ENCODE data around the gene OXSR1.
"Not testable (repeated sequence)": the region's sequence is repeated elsewhere in the genome, so short reads cannot be mapped to it uniquely, and the experiment has no call there.

The OXSR1 gene

DNA sequence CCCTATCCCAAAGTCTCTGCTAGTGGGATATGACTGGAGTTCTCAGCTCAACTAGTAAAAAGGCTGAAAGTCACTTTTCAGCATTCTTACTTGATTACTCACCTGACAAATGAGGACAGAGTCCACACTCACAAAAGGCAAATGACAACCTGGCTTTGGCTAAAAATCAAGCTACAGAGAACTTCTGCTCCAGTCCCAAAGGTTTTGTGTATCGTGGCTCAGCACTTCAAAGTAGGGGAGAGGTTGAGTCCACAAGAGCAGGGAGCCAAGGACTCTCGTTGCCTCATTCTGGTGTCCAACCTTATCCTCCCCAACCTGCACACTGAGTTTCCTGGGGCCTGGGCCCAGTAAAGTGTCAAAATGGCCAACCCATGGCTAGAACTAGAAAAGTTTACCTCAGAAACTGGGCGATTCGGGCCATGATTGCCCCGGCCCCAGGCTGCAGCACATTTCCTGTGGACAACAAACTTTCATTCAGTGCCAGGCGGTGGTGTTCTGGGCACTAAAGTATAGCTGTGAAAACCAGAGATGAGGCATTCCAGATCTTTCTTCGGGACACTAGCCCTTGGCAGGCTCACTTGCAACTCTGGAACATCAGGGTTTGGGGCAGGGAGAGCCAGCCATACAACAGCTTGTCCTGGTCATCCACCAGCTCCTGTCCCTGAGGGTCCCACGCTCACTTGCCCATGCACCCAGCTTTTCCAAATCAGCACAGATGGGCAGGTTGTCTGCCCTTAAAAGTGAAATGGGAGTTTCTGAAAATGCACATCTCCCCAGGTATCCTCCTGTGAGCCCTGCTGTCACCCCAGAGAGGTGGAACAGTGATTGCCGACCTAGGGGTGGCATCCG is 31.6 kb upstream of the OXSR1 start:
- no peaks in the 10 kb centered on the region for H3K27me3 ChIP-seq (ENCODE audit: control insufficient read depth, insufficient read depth, low read length)
- H3K4me3 ChIP-seq (ENCODE audit: low read length): peak overlapping the region; percentile 1
- peaks cover 6% of the 10 kb centered on the region for H3K4me1 ChIP-seq (ENCODE audit: control insufficient read depth, insufficient read depth, low read length)
- H3K9ac ChIP-seq (ENCODE audit: low read length): no peak overlapping the region
- H3K27ac ChIP-seq (ENCODE audit: low read depth, low read length): no peak overlapping the region
- peaks cover 37% of the 10 kb centered on the region for H3K36me3 ChIP-seq (ENCODE audit: control insufficient read depth, insufficient read depth, low read length)

DNA sequence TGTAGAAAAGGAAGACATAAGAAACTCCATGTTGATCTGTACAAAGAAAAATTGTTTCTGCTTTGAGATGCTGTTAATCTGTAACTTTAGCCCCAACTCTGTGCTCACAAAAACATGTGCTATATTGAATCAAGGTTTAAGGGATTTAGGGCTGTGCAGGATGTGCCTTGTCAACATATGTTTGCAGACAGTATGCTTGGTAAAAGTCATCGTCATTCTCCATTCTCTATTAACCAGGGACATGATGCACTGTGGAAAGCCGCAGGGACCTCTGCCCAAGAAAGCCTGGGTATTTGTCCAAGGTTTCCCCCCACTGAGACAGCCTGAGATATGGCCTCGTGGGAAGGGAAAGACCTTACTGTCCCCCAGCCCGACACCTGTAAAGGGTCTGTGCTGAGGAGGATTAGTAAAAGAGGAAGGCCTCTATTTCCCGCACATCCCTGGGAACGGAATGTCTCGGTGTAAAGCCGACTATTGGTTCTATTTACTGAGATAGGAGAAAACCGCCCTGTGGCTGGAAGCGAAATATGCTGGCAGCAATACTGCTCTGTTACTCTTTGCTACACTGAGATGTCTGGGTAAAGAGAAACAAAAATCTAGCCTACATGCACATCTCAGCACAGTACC is 30.7 kb upstream of the OXSR1 start:
- H3K4me1 ChIP-seq (ENCODE audit: control insufficient read depth, insufficient read depth, low read length): peaks cover 13% of the 10 kb centered on the region
- not testable (repeated sequence) for H3K27ac ChIP-seq (ENCODE audit: low read depth, low read length); H3K9ac ChIP-seq (ENCODE audit: low read length); H3K27me3 ChIP-seq (ENCODE audit: control insufficient read depth, insufficient read depth, low read length); H3K4me3 ChIP-seq (ENCODE audit: low read length)
- peaks cover 29% of the 10 kb centered on the region for H3K36me3 ChIP-seq (ENCODE audit: control insufficient read depth, insufficient read depth, low read length)

GRCh38 chr3:38135621-38136277 is 29.6 kb upstream of the OXSR1 start:
- not testable (repeated sequence) for H3K27ac ChIP-seq (ENCODE audit: low read depth, low read length); H3K27me3 ChIP-seq (ENCODE audit: control insufficient read depth, insufficient read depth, low read length)
- Histone ChIP-seq H3K36me3 (ENCODE audit: control insufficient read depth, insufficient read depth, low read length) (peaks cover 22% of the 10 kb centered on the region), H3K4me3 (ENCODE audit: low read length) (peak overlapping the region; percentile 86), H3K4me1 (ENCODE audit: control insufficient read depth, insufficient read depth, low read length) (peaks cover 16% of the 10 kb centered on the region), H3K9ac (ENCODE audit: low read length) (peak overlapping the region; percentile 4)

- peak overlapping the region; percentile 86 for H3K4me3 ChIP-seq (ENCODE audit: low read length)
- H3K27ac ChIP-seq (ENCODE audit: low read depth, low read length): peak overlapping the region; percentile 79
- H3K4me1 ChIP-seq (ENCODE audit: control insufficient read depth, insufficient read depth, low read length): peaks cover 16% of the 10 kb centered on the region
- H3K27me3 ChIP-seq (ENCODE audit: control insufficient read depth, insufficient read depth, low read length): no peaks in the 10 kb centered on the region
- peaks cover 21% of the 10 kb centered on the region for H3K36me3 ChIP-seq (ENCODE audit: control insufficient read depth, insufficient read depth, low read length)
- H3K9ac ChIP-seq (ENCODE audit: low read length): peak overlapping the region; percentile 4
Measured at GRCh38 chr3:38136393-38136776, 29.0 kb upstream of the OXSR1 start.

GRCh38 chr3:38136777-38137614 is 28.3 kb upstream of the OXSR1 start, which contains the start of gene ACAA1:
Gene ACAA1, minus strand, starts transcription at chr3:38137127. Its CDS starts 92 bp downstream, at chr3:38137035.
- peak within 1 kb of the TSS; percentile 93 for H3K4me3 ChIP-seq (ENCODE audit: low read length)
- no peaks in the 10 kb centered on the region for H3K27me3 ChIP-seq (ENCODE audit: control insufficient read depth, insufficient read depth, low read length)
- H3K4me1 ChIP-seq (ENCODE audit: control insufficient read depth, insufficient read depth, low read length): peaks cover 16% of the 10 kb centered on the region
- peak within 1 kb of the TSS; percentile 80 for H3K9ac ChIP-seq (ENCODE audit: low read length)
- peak within 1 kb of the TSS; percentile 92 for H3K27ac ChIP-seq (ENCODE audit: low read depth, low read length)
- H3K36me3 ChIP-seq (ENCODE audit: control insufficient read depth, insufficient read depth, low read length): peaks cover 22% of the 10 kb centered on the region

DNA sequence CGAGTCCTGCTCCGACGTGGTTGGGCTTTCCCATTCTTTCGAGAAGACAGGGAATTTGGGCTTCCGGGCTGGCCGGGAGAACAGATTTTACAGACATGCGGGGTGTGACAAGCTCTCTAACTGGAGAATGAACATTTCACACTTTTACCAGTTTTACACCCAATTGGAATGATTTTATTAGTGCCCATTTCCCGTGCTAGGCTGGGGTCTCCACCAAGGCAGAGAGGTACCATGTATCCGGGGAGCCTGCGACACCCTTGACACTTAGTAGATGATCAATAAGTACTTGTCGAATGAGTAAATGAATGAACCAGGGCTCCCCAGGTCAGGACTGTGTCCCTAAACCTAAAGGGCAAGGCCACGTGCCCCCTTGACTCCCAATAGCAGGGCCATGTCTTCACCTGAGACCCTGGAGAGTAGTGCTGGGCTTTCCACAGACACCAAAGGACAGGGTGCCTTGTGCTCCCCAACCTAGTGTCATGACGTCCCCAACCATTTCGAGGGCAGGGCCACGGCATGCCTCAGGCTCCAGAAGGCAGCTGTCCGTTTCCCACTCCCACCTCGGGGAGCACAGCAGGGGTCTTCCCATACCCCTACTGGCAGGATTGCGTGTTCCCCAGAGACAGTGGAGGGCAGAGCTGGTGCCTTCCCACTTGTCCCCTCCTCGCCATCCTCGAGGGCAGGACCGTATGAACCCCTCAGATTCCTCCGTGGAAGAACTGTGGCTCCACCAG is 27.6 kb upstream of the OXSR1 start:
- Histone ChIP-seq H3K9ac (ENCODE audit: low read length) (peak overlapping the region; percentile 80), H3K36me3 (ENCODE audit: control insufficient read depth, insufficient read depth, low read length) (peaks cover 19% of the 10 kb centered on the region), H3K4me1 (ENCODE audit: control insufficient read depth, insufficient read depth, low read length) (peaks cover 16% of the 10 kb centered on the region), H3K27ac (ENCODE audit: low read depth, low read length) (peak overlapping the region; percentile 92), H3K27me3 (ENCODE audit: control insufficient read depth, insufficient read depth, low read length) (no peaks in the 10 kb centered on the region), H3K4me3 (ENCODE audit: low read length) (peak overlapping the region; percentile 93)

DNA sequence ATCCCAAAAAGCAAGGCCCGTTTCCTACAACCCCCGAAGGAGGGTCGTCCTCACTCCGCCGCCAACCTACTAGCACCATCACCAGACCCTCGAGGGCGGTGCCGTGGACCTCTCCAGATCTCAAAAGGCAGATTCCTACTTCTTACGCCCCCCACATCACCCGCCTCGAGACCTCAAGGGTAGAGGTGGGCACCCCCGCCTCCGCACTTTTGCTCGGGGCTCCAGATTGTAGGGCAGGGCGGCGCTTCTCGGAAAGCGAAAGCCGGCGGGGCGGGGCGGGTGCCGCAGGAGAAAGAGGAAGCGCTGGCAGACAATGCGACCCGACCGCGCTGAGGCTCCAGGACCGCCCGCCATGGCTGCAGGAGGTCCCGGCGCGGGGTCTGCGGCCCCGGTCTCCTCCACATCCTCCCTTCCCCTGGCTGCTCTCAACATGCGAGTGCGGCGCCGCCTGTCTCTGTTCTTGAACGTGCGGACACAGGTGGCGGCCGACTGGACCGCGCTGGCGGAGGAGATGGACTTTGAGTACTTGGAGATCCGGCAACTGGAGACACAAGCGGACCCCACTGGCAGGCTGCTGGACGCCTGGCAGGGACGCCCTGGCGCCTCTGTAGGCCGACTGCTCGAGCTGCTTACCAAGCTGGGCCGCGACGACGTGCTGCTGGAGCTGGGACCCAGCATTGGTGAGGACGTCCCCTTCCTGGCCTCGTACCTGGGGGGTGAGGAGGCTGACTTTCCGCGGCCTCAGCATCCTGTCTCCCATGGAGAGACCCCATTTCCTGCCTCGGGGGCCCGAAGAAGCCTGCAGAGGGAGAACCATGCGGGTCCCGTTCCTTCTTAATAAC is 26.8 kb upstream of the OXSR1 start, which contains the start of gene MYD88:
TSS of gene MYD88 (plus strand) at position 313 of the 842 bp plus-strand sequence. CDS start at position 353, 40 bp downstream.
- Histone ChIP-seq H3K27me3 (ENCODE audit: control insufficient read depth, insufficient read depth, low read length) (no peaks in the 10 kb centered on the region), H3K4me1 (ENCODE audit: control insufficient read depth, insufficient read depth, low read length) (peaks cover 16% of the 10 kb centered on the region), H3K27ac (ENCODE audit: low read depth, low read length) (peak within 1 kb of the TSS; percentile 92), H3K9ac (ENCODE audit: low read length) (peak within 1 kb of the TSS; percentile 87), H3K36me3 (ENCODE audit: control insufficient read depth, insufficient read depth, low read length) (peaks cover 16% of the 10 kb centered on the region), H3K4me3 (ENCODE audit: low read length) (peak within 1 kb of the TSS; percentile 93)

DNA sequence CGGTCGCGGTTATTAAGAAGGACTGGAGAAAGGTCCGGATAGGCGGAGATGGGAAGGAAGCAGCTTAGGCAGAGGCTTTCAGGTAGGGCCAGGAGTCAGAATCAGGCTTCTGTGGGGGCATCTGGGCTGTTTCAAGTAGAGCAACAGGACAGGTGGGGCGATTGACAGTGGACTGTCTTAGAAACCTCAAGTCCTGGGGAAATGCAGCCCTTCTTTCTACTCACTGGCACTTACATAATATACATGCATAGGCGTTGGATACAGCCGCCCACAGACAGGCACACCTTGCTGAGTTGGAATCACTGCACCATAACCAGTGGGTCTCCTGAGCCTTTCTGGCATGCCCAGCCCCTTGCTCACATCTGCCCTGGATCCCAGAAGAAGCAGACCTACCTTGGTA is 26.1 kb upstream of the OXSR1 start:
- H3K9ac ChIP-seq (ENCODE audit: low read length): peak overlapping the region; percentile 87
- peaks cover 16% of the 10 kb centered on the region for H3K4me1 ChIP-seq (ENCODE audit: control insufficient read depth, insufficient read depth, low read length)
- H3K27ac ChIP-seq (ENCODE audit: low read depth, low read length): peak overlapping the region; percentile 92
- no peaks in the 10 kb centered on the region for H3K27me3 ChIP-seq (ENCODE audit: control insufficient read depth, insufficient read depth, low read length)
- H3K4me3 ChIP-seq (ENCODE audit: low read length): peak overlapping the region; percentile 93
- H3K36me3 ChIP-seq (ENCODE audit: control insufficient read depth, insufficient read depth, low read length): peaks cover 10% of the 10 kb centered on the region

GRCh38 chr3:38139652-38140051 is 25.7 kb upstream of the OXSR1 start:
- Histone ChIP-seq H3K4me1 (ENCODE audit: control insufficient read depth, insufficient read depth, low read length) (peaks cover 16% of the 10 kb centered on the region), H3K9ac (ENCODE audit: low read length) (peak overlapping the region; percentile 87), H3K4me3 (ENCODE audit: low read length) (peak overlapping the region; percentile 93), H3K36me3 (ENCODE audit: control insufficient read depth, insufficient read depth, low read length) (peaks cover 8% of the 10 kb centered on the region), H3K27ac (ENCODE audit: low read depth, low read length) (no peak overlapping the region), H3K27me3 (ENCODE audit: control insufficient read depth, insufficient read depth, low read length) (no peaks in the 10 kb centered on the region)

- Histone ChIP-seq H3K4me3 (ENCODE audit: low read length) (peak overlapping the region; percentile 93), H3K27me3 (ENCODE audit: control insufficient read depth, insufficient read depth, low read length) (no peaks in the 10 kb centered on the region), H3K27ac (ENCODE audit: low read depth, low read length) (no peak overlapping the region), H3K9ac (ENCODE audit: low read length) (no peak overlapping the region), H3K4me1 (ENCODE audit: control insufficient read depth, insufficient read depth, low read length) (peaks cover 16% of the 10 kb centered on the region), H3K36me3 (ENCODE audit: control insufficient read depth, insufficient read depth, low read length) (peaks cover 8% of the 10 kb centered on the region)
Measured at GRCh38 chr3:38140326-38141172, 24.8 kb upstream of the OXSR1 start.
